Panc1 (cell line): ENCODE results near the gene MAN1A1.

Experiments used
- POLR2AphosphoS5 ChIP-seq: IDR thresholded peaks from 2 replicates; pipeline ENCODE4 v1.6.1; 2012; ENCODE audit warnings: mild to moderate bottlenecking, low read depth, low read length, moderate library complexity
- TF ChIP-seq, protein P1 (sequence below): fragments of 450-650 bp; IDR thresholded peaks from 2 replicates; pipeline ENCODE4 v1.5.1; 2017; ENCODE audit warnings: mild to moderate bottlenecking
- TF ChIP-seq, protein P2 (sequence below), 2 experiments: IDR thresholded peaks; 2 replicates each; pipeline ENCODE4 v1.6.1; 2011 to 2012; ENCODE audit warnings: low read depth in 2 of 2, control low read depth in 1 of 2, low read length in 1 of 2, mild to moderate bottlenecking in 1 of 2, moderate library complexity in 1 of 2; ENCODE audit not compliant: insufficient read depth in 1 of 2

DNA sequence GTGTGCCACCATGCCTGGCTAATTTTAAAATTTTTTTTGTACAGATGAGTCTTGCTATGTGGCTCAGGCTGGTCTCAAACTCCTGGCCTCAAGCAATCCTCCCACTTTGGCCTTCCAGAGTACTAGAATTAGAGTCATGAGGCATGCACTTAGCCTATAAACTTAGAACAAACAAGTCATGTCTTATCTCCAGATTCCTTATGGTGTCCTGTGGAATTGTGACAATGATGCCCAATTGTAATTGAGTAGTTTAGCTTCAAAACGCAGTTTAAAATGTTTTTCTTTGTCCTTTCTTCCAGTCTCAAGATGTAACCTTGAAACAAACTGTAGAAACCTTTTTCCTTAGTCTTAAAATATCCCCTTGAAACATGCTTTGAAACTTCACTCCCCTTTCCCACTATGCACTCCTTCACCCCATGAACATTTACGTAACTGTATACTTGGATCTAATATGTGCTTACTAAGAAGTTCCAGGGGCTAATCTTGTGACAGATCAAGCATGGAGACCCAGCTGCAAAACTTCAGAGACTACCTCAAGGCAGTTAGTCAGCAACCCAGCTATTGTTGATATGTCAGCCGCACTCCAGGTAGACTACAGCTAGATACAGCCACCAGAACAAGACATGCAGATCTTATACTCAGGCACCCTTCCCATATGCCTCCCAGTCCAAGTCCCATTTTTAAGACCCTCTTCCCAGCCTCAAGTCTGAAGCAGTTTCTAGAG lies 46.2 kb downstream of the MAN1A1 start:
- TF ChIP-seq, protein P1, sequence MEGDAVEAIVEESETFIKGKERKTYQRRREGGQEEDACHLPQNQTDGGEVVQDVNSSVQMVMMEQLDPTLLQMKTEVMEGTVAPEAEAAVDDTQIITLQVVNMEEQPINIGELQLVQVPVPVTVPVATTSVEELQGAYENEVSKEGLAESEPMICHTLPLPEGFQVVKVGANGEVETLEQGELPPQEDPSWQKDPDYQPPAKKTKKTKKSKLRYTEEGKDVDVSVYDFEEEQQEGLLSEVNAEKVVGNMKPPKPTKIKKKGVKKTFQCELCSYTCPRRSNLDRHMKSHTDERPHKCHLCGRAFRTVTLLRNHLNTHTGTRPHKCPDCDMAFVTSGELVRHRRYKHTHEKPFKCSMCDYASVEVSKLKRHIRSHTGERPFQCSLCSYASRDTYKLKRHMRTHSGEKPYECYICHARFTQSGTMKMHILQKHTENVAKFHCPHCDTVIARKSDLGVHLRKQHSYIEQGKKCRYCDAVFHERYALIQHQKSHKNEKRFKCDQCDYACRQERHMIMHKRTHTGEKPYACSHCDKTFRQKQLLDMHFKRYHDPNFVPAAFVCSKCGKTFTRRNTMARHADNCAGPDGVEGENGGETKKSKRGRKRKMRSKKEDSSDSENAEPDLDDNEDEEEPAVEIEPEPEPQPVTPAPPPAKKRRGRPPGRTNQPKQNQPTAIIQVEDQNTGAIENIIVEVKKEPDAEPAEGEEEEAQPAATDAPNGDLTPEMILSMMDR = no peak
- TF ChIP-seq POLR2AphosphoS5 = no peak
- TF ChIP-seq, protein P2, sequence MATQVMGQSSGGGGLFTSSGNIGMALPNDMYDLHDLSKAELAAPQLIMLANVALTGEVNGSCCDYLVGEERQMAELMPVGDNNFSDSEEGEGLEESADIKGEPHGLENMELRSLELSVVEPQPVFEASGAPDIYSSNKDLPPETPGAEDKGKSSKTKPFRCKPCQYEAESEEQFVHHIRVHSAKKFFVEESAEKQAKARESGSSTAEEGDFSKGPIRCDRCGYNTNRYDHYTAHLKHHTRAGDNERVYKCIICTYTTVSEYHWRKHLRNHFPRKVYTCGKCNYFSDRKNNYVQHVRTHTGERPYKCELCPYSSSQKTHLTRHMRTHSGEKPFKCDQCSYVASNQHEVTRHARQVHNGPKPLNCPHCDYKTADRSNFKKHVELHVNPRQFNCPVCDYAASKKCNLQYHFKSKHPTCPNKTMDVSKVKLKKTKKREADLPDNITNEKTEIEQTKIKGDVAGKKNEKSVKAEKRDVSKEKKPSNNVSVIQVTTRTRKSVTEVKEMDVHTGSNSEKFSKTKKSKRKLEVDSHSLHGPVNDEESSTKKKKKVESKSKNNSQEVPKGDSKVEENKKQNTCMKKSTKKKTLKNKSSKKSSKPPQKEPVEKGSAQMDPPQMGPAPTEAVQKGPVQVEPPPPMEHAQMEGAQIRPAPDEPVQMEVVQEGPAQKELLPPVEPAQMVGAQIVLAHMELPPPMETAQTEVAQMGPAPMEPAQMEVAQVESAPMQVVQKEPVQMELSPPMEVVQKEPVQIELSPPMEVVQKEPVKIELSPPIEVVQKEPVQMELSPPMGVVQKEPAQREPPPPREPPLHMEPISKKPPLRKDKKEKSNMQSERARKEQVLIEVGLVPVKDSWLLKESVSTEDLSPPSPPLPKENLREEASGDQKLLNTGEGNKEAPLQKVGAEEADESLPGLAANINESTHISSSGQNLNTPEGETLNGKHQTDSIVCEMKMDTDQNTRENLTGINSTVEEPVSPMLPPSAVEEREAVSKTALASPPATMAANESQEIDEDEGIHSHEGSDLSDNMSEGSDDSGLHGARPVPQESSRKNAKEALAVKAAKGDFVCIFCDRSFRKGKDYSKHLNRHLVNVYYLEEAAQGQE (IDR thresholded peaks at IDR 0.05; ENCODE audit: insufficient read depth in 1 of 2, low read depth in 2 of 2, low read length in 1 of 2) = no peak
